HG03521 (cell line): ENCODE measurements around the gene SPATA6L.
A peak's percentile ranks its signal among the peaks of the same experiment; 100 is the strongest.

Source experiments
- ATAC-seq: cut with Tn5 transposase; IDR thresholded peaks from one replicate; pipeline ENCODE4 v1.9.1; 2021; ENCODE audit warnings: mild to moderate bottlenecking, moderate library complexity; ENCODE audit not compliant: unreplicated experiment

Gene SPATA6L

GRCh38 chr9:4590430-4591122 lies 75.7 kb downstream of the SPATA6L start:
- no peak for ATAC-seq

DNA sequence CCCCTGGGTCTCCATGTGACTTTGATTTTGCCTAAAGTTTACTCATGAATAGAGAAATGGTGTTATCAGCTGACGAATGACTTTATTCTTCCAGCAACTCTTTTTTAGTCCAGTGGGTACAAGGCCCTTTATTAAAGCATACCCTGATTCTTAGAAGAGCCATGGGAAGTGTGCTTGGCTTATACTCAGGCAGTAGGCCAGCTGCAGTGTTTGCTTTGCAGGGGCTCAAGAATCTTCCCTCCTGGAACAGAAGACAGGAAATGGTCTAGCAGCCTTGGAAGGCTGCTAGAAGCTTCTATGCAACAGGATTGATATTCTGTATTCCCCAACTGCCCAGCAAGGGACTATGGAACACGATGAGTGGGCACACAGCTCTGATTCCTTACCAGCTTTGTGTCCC lies 77.6 kb downstream of the SPATA6L start:
- ATAC-seq: no peak

DNA sequence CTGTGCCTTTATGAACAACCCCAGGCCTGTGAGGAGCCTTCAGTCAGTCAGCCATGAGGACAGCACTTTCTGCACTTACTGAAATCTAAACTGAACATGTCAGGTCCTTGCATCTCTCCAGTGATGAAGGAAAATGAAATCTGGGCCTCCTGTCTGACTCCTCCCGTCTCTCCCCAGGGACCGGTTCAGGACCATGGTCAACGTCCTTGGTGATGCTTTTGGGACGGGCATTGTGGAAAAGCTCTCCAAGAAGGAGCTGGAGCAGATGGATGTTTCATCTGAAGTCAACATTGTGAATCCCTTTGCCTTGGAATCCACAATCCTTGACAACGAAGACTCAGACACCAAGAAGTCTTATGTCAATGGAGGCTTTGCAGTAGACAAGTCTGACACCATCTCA lies 81.1 kb downstream of the SPATA6L start:
- ATAC-seq: no peak

GRCh38 chr9:4584636-4585035 lies 81.6 kb downstream of the SPATA6L start:
- no peak for ATAC-seq

- no peak for ATAC-seq
Measured at GRCh38 chr9:4583001-4583400, 83.3 kb downstream of the SPATA6L start.

DNA sequence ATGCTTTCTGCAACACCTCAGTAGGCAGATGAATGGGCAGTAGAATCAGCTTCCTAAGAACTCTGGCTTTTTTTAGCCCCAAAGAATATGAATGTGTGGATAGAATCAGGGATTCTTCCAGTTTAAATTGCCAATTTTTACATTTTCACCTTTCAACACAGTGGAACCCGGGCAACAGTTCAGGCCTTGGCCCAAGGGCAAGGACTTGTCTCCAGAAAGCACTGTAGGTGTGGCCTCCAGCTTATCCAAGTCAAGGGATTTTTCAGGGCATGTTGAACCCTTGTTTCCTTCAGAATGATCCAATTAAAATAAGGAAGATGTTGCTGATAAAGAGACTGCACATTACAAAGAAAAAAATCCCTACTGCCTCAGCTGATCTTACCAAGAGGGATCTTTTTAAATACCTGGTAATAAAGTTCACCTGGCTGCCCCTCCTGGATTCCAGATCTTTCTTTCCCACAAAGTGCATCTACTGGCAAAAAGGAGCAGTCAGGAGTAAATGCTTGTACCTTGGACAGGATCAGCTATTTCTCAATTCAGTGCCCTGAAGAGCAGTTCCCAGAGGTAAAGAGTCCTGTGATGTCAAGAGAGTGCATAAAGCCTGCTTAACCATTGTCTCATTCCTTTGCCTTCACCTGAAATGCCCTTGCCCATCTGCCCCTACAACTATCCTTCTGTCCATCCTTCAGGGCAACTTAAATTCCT lies 84.3 kb downstream of the SPATA6L start:
- no peak for ATAC-seq

- no peak for ATAC-seq
Measured at GRCh38 chr9:4581035-4581760, 85.1 kb downstream of the SPATA6L start.

DNA sequence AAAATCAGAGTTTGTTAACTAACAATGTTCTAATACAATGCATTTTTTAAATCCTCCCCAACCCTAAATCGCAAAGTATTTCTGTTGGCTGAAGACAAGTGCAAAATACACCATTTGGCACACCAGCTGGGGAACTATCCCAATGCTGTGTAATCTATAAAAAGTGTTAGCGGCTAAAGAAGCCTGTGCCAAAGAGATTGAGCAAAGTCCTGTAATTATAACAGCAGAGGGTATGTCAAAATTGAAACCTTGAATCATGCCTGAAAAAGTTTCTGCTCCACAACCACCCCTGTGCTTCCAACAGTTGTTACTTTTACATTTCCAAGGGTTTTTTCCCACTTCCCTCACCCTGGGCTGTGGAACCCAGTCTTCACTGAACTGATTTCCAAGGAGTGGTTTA lies 87.3 kb downstream of the SPATA6L start:
- ATAC-seq: no peak

DNA sequence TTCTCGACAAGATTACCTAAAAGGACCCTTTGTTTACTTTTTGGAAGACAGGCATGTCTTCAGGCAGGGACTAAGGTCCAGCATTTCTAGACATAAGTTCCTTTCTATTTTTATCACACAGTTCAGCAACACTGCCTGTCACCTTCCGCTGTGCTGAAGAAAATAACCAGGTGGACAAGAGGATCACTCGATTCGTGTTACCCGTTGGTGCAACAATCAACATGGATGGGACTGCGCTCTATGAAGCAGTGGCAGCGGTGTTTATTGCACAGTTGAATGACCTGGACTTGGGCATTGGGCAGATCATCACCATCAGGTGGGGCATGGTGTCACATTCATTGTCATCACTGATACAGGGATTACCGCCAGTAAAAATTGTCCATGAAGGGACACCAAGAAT lies 89.8 kb downstream of the SPATA6L start:
- ATAC-seq: no peak

GRCh38 chr9:4575997-4576396 lies 90.3 kb downstream of the SPATA6L start:
- ATAC-seq: no peak

- no peak for ATAC-seq
Measured at GRCh38 chr9:4574657-4575243, 91.5 kb downstream of the SPATA6L start.

DNA sequence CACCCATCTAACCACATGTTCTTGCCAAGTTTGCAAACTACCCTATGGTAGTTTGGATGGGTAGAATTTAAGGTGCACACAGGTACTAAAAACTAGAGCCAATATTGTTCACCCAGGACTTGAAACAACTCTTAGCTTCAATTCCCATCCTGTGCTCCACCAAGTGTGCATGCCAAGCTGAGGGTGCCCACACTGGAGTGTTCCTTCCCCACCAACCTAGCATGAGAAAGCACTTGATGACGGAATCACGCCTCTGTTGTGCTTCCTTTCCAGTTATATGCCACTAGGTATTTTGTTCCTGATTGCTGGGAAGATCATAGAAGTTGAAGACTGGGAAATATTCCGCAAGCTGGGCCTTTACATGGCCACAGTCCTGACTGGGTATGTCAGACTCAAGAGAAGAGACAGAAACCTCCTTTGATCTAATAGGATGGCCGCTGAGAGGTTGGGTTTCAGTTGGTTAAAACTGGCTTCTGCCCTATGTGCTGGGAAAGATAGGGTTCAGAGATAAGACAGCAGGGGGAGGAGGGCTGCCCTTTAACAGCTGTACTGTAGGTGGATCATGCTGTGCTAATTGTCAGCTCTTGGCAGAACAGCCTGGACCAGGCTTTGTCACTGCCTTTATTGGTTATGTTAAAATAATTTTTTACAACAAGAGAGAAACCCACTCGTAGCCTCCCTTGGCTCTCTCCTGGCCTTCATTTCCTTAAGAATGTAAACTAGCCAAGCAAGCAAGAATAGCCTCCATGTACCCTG lies 92.5 kb downstream of the SPATA6L start:
- ATAC-seq: no peak

DNA sequence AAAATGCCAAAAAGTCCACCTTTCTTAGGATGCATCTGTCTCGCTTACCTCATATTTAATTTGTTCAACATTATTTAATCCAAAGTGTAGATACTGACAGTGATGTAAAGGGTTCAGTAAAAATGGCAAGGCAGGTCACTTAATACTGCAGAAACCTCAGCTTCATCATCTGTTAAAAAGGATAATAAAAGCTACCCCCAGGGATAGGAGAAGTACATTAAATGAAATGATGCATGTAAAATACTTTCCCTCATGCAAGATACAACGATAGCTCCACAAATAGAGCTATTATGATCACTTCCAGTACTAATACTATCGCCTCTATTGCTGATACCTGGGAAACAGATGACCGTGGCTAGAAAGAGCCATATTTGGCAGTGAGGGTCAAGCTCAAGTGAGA lies 93.1 kb downstream of the SPATA6L start:
- ATAC-seq: no peak

DNA sequence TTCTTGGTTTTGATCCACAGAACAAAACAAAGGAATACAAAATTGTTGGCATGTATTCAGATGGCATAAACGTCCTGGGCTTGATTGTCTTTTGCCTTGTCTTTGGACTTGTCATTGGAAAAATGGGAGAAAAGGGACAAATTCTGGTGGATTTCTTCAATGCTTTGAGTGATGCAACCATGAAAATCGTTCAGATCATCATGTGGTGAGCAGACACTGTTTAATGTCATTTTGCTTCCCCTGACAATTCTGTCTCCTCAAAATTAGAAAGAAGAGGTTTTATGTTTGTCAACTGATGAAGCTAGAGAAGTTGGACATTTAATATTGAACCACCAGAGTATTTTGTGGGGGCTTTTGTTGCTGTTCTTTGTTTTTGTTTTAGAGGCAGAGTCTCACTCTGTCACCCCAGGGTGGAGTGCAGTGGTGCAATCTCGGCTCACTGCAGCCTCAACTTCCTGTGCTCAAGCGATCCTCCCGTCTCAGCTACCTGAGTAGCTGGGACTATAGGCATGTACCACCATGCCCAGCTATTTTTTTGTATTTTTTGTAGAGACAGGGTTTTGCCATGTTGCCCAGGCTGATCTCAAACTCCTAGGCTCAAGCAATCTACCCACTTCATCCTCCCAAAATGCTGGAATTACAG lies 94.0 kb downstream of the SPATA6L start:
- ATAC-seq: no peak

DNA sequence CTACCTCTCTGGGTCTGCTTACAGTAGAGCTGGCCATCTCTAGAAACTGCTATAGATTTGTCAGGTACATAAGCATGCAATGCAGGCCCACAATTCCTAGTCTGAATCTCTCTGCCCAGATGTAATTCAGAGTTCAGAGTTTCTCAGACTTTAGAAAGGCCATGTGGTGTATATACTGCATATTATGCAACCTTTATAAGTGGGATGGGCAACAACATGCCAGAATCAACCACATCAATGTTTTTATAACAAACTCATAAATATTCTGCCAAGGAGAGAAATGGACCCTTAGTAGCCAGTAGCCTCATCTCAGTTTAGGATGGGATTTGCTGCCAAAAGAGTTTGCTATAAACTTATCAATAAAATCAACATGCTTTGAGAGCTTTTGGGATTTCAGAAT lies 97.2 kb downstream of the SPATA6L start:
- no peak for ATAC-seq

DNA sequence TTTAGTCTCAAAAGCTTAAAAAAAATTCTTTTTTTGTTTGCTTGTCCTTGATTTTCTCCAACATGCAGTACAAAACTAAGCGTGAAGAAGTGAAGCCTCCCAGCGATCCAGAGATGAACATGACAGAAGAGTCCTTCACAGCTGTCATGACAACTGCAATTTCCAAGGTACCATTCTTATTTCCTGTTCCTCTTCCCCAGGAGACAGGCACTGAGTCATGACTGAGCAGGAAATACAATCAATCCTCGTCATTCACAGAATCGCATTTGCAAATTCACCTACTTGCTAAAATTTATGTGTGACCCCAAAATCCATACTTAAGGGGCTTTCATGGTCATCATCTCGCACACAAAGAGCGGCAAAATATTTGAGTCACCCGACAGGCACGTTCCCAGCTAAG lies 98.7 kb downstream of the SPATA6L start:
- no peak for ATAC-seq

- no peak for ATAC-seq
Measured at GRCh38 chr9:4566806-4567205, 99.5 kb downstream of the SPATA6L start.

GRCh38 chr9:4563105-4563504 lies 103.2 kb downstream of the SPATA6L start:
- ATAC-seq: no peak

DNA sequence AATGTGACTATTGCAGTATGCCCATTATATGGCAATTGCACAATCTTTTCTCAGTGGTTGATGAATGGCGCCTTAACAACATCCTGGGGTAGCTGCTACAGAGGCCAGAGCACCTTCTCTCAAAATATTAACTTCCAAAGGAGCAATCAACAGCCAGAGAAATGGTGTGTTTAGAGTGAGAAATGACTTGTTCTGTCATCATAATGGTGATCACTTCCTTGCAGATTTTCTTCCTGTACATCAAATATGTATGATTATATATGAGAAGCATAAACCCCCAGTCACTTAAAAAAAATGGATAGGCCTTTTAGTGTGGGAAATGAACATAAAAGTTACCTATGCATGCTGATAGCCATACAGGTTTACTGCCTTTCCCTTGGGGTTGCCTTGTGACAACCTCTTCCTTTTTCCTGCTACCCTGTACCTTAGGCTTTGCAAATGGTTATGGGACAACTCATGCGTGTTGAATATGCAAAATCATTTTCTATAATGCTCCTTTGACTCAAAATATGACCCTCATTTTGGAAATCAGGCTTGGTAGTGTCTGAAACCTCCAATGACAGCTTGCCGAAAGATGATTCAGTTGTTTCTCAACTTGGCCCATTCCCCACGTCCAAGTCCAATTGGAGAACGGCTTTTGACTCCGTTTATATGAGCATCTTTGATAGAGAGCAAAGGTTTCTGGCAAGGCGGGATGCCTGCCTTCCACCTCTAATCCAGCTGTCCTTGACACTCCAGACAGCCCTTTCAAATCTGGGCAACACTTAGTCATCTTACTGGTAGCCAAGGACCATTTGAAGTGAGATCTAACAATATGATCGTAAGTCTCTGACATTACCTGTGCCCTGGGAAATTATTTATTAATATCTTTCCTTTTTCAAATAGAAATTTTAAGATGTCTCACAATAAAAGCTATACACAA lies 106.8 kb downstream of the SPATA6L start:
- ATAC-seq: peak; percentile 65
